C4-2B (cell line): ENCODE measurements around the gene KICS2.
"Not testable (repeated sequence)": the region's sequence is repeated elsewhere in the genome, so short reads cannot be mapped to it uniquely, and the experiment has no call there.

ENCODE experiments used
- H3K27ac ChIP-seq: fragments of 450-650 bp; 2 replicates; pipeline ENCODE4 v1.5.1; 2017
- ZFX ChIP-seq: fragments of 450-650 bp; IDR thresholded peaks from 2 replicates; pipeline ENCODE4 v1.6.1; 2017
- TF ChIP-seq, protein P1 (sequence below): fragments of 450-650 bp; conservative IDR thresholded peaks from 2 replicates; pipeline ENCODE4 v1.5.1; 2017; ENCODE audit warnings: mild to moderate bottlenecking

Gene KICS2

DNA sequence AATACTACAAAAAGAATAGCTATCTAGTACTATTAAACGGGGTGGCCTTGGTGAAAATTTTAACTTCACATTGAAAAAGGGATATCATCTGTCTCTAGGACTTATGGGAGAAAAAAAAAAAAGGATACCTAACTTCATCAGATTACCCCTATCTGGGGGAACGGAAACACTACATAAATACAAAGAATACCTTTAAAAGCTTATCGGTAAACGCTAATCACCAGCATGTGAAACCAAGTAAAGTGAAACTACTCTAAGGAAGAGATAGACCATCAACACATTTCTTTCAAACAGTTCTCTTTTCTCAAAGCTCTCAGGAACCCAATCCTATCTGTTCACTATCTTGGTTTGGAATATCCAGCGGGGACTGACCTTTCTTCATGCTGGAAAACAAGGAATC is 3.5 kb downstream of the KICS2 start:
- H3K27ac ChIP-seq: no peak overlapping the region
- TF ChIP-seq ZFX: no peak
- TF ChIP-seq, protein P1, sequence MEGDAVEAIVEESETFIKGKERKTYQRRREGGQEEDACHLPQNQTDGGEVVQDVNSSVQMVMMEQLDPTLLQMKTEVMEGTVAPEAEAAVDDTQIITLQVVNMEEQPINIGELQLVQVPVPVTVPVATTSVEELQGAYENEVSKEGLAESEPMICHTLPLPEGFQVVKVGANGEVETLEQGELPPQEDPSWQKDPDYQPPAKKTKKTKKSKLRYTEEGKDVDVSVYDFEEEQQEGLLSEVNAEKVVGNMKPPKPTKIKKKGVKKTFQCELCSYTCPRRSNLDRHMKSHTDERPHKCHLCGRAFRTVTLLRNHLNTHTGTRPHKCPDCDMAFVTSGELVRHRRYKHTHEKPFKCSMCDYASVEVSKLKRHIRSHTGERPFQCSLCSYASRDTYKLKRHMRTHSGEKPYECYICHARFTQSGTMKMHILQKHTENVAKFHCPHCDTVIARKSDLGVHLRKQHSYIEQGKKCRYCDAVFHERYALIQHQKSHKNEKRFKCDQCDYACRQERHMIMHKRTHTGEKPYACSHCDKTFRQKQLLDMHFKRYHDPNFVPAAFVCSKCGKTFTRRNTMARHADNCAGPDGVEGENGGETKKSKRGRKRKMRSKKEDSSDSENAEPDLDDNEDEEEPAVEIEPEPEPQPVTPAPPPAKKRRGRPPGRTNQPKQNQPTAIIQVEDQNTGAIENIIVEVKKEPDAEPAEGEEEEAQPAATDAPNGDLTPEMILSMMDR: no peak

DNA sequence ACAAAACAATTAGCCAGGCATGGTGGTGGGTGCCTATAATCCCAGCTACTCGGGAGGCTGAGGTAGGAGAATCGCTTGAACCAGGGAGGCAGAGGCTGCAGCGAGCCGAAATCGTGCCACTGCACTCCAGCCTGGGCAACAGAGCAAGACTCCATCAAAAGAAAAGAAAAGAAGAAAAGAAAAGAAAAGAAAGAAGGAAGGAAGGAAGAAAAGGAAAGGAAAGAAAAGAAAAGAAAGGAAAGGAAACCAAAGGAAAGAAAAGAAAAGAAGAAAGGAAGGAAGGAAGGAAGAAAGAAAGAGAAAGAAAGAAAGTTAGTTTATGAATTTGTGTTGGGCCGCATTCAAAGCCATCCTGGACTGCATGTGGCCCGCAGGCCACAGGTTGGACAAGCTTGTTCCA is 4.5 kb downstream of the KICS2 start:
- H3K27ac ChIP-seq: not testable (repeated sequence)

DNA sequence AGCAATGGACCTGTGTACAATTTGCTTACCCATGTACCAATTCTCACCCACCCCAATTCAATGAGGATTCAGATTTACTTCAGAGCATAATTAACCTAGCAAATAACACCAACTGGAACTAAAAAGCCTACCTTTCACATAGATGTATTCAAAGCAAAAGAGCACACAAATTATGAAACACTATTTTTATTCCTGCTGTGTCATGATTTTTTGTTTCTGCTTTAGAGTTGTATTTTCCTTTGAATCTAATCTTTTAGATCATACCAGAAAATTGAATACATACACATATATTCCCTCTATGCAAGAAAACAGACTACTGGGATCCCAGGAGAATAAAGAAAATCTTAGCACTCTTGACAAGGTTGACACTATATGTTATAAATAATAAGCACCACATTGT is 5.9 kb downstream of the KICS2 start:
- no peak for TF ChIP-seq ZFX
- TF ChIP-seq, protein P1: no peak

DNA sequence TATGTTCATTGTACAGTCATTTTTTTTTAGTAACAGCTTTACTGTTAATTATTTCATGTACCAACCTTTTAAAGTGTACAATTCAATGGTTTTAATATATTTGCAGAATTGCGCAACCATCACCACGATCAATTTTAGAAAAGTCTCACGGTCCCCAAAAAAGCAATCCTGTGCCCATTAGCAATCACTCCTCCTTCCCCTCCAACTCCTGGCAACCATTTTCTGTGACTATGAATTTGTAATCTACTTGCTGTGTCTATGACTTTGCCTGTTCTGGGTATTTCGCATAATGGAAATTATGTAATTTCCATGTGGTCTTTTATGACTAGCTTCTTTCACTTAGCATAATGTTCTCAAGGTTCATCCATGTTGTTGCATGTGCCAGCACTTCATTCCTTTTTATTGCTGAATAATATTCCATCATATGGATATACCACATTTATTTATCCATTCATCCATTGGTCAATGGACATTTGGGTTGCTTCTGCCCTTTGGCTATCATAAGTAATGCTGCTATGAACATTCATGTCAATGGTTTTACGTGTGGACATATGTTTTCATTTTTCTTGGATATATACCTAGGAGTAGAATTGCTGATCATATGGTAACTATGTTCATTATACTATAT is 9.9 kb downstream of the KICS2 start:
- no peak for TF ChIP-seq ZFX
- TF ChIP-seq, protein P1: no peak
- no peak overlapping the region for H3K27ac ChIP-seq

More for the DNA sequence above, 5.9 kb downstream of the KICS2 start:
- H3K27ac ChIP-seq: no peak overlapping the region

DNA sequence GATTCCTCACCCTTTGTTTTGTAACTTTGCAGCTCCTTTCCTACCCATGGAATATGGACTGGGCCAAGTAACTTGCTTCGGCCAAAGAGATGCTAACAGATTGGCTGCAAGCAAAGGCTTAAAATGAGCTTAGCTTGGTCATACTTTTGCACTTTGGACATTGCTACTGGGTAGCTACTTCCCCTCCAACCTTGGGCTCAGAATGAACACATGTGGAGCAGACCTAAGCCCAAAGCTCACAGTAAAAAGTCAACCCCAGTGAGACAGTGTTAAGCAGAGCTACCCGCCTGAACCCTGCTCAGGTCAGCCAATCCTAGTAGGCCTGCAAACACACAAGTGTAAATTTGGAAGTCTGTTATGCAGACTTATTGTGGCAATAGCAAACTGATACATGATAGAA is 14.6 kb downstream of the KICS2 start:
- no peak overlapping the region for H3K27ac ChIP-seq
- no peak for TF ChIP-seq ZFX
- TF ChIP-seq, protein P1: no peak

DNA sequence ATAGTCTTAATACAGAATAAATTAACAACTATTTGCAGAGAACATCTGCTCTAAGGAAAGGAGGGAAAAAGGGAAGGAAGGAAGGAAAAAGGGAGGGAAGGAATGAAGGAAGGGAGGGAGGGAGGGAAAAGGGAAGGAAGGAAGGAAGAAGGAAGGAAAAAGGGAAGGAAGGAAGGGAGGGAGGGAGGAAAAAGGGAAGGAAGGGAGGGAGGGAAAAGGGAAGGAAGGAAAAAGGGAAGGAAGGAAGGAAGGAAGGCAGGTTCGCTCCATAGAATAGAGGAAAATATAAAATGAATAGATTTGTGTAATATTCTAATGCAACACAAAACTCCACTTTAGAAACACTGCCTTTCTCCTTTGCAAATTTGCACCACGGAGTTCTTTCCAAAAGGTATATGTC is 16.6 kb downstream of the KICS2 start:
- TF ChIP-seq ZFX: no peak
- TF ChIP-seq, protein P1: no peak
- no peak overlapping the region for H3K27ac ChIP-seq

DNA sequence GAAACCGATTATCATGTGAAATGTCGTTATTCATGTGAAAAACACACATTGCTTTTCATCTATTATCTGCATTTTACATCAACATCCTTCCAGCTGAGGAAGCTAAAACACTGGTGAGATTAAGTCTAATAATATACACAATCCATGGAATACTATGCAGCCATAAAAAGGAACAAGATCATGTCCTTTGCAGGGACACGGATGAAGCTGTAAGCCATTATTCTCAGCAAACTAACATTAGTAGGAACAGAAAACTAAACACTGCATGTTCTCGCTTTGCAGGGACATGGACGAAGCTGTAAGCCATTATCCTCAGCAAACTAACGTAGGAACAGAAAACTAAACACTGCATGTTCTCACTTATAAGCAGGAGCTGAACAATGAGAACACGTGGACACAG is 18.3 kb downstream of the KICS2 start:
- H3K27ac ChIP-seq: no peak overlapping the region
- TF ChIP-seq ZFX: no peak
- TF ChIP-seq, protein P1: no peak

DNA sequence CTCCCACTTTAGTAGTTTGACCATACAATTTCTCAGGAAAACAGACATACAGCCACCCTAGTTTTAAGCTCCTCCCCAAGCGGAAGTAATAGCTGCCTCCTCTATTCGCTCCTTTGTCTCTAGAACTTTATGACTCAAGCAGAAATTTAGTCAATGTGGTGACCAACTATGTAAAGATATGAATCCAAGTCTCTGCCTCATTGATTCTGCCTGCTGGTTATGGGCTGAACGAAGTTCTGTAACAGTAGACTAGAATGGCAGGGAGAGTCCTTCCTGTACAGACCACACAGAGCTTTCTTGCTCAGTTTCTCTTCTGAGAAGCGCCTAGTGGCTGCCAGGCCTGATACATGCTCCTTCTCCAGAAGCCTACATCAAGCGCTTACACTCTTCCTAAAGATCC is 19.1 kb downstream of the KICS2 start:
- TF ChIP-seq, protein P1: no peak
- TF ChIP-seq ZFX: no peak
- H3K27ac ChIP-seq: no peak overlapping the region

DNA sequence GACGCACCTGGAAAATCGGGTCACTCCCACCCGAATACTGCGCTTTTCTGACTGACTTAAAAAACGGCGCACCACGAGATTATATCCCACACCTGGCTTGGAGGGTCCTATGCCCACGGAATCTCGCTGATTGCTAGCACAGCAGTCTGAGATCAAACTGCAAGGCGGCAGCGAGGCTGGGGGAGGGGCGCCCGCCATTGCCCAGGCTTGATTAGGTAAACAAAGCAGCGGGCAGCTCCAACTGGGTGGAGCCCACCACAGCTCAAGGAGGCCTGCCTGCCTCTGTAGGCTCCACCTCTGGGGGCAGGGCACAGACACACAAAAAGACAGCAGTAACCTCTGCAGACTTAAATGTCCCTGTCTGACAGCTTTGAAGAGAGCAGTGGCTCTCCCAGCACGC is 26.3 kb downstream of the KICS2 start:
- H3K27ac ChIP-seq: not testable (repeated sequence)
